Tibial nerve (tissue), 4 donors: ENCODE results near the gene ACBD6. TPM values are rescaled to one million over a fixed set of nuclear protein-coding genes. Genes with fewer than 3 reads are reported as not detected.

Source experiments
- DNase-seq, 2 donors: peaks; one replicate each; pipeline ENCODE4 v3.0.0-alpha.2; 2019; ENCODE audit warnings: low spot score in 2 of 2
- H3K27ac ChIP-seq, 4 donors: fragments of 200-600 bp; sonication (generic) in 3 of 4; one replicate each; pipeline ENCODE4 v1.5.1; 2017 to 2019; ENCODE audit warnings: mild to moderate bottlenecking in 1 of 4
- H3K27me3 ChIP-seq, 2 donors: fragments of 200-600 bp; sonication (generic) in 1 of 2; one replicate each; pipeline versions ENCODE4 v1.5.1 to v1.6.0; 2017 to 2019
- H3K36me3 ChIP-seq, 3 donors: fragments of 200-600 bp; sonication (generic); one replicate each; pipeline ENCODE4 v1.5.1; 2018 to 2019
- H3K4me1 ChIP-seq, 4 donors: fragments of 200-600 bp; sonication (generic) in 3 of 4; one replicate each; pipeline ENCODE4 v1.5.1; 2017 to 2019
- H3K4me3 ChIP-seq, 4 donors: fragments of 200-600 bp; sonication (generic) in 3 of 4; one replicate each; pipeline ENCODE4 v1.5.1; 2017 to 2019; ENCODE audit warnings: mild to moderate bottlenecking in 1 of 4, moderate library complexity in 1 of 4
- H3K9me3 ChIP-seq, 4 donors: fragments of 200-600 bp; sonication (generic) in 3 of 4; one replicate each; pipeline ENCODE4 v1.5.1; 2017 to 2019
- CTCF ChIP-seq, 5 experiments: fragments of 200-600 bp in 3 of 5; fragments of 450-650 bp in 2 of 5; sonication (generic) in 3 of 5; IDR thresholded peaks; one replicate each; pipeline ENCODE4 v1.5.1; 2016 to 2019; ENCODE audit warnings: antibody characterized with exemption in 5 of 5, mild to moderate bottlenecking in 3 of 5, moderate library complexity in 2 of 5
- EP300 ChIP-seq, 2 donors: sonication (generic); formaldehyde crosslinking; IDR thresholded peaks; one replicate each; pipeline ENCODE4 v1.6.1; 2017; ENCODE audit warnings: antibody characterized with exemption in 2 of 2, mild to moderate bottlenecking in 1 of 2
- POLR2A ChIP-seq, 2 donors: fragments of 450-650 bp; IDR thresholded peaks; one replicate each; pipeline ENCODE4 v1.6.1; 2017; ENCODE audit warnings: antibody characterized with exemption in 2 of 2, mild to moderate bottlenecking in 2 of 2, moderate library complexity in 2 of 2
- WGBS, 2 donors: methylation state at CpG; one replicate each; pipeline ENCODE4 v1.1.5; 2018; 5-methylcytosine and 5-hydroxymethylcytosine counted together
- total RNA-seq, 4 donors: library from RNA; depleted of rRNA; stranded (reverse); fragments of >200 nt; gene quantifications; one replicate each; pipeline ENCODE4 v1.1.0, GENCODE V29; 2016

Gene ACBD6
- total RNA-seq, 4 donors from 2014 or later = 55.7 to 61.8 (median 57.2) TPM

DNA sequence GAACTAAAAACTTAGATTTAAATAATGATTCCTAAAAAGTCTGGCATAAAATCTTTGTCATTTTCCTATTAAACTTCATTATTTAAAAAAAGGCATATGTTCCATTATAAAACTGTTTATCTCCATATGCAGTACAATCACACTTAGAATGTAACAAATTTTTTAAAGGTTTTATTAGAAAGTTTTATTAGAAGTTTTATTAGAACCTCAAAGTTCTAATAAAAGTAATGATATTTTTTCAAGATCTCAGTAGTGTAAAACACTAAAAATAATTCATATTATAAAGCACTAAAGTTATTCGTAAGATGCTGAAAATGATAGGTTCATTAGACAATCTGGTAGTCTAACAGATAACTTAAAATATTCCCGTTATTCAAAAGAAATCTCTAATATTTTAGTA is 43.6 kb downstream of the ACBD6 start:
- Histone ChIP-seq H3K27ac (no peak overlapping the region), H3K27me3 (no peaks in the 10 kb centered on the region), H3K4me3 (no peak overlapping the region), H3K36me3 (peaks cover 0 to 10% (median 0%) of the 10 kb centered on the region in 3 donors), H3K9me3 (peaks cover 0 to 33% (median 10%) of the 10 kb centered on the region in 4 donors), H3K4me1 (no peaks in the 10 kb centered on the region)
- TF ChIP-seq CTCF (IDR thresholded peaks at IDR 0.05) = no peak
- no peak for TF ChIP-seq POLR2A (IDR thresholded peaks at IDR 0.05)
- TF ChIP-seq EP300 (IDR thresholded peaks at IDR 0.05) = no peak
- WGBS, 2 donors = 59 to 74% methylated on average over 2 of the region's 2 CpGs
- no peak for DNase-seq

GRCh38 chr1:180456191-180456590 is 46.2 kb downstream of the ACBD6 start:
- H3K4me1 ChIP-seq = no peaks in the 10 kb centered on the region
- no peaks in the 10 kb centered on the region for H3K27me3 ChIP-seq
- H3K36me3 ChIP-seq = peaks cover 0 to 18% (median 0%) of the 10 kb centered on the region in 3 donors
- no peak overlapping the region for H3K27ac ChIP-seq
- DNase-seq = no peak
- no peak overlapping the region for H3K4me3 ChIP-seq
- TF ChIP-seq CTCF (IDR thresholded peaks at IDR 0.05) (no peak), EP300 (IDR thresholded peaks at IDR 0.05) (no peak), POLR2A (IDR thresholded peaks at IDR 0.05) (no peak)
- peaks cover 0 to 28% (median 3%) of the 10 kb centered on the region in 4 donors for H3K9me3 ChIP-seq
- WGBS, 2 donors = 93% methylated on average over 4 of the region's 4 CpGs

DNA sequence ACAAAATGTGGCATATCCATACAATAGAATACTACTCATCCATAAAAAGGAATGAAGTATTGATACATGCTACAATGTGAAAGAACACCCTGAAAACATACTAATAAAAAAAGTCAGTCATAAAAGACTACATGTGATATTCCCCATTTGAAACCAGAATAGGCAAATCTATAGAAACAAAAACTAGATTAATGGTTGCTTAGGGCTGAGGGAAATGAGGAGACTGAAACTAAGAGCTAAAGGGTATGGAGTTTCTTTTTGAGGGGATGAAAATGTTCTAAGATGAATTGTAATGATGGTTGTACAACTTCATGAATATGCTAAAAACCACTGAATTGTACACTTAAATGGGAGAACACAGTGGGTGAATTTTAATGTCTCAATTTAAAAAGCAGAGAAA is 50.9 kb downstream of the ACBD6 start:
- H3K27me3 ChIP-seq = no peaks in the 10 kb centered on the region
- peaks cover 0 to 28% (median 3%) of the 10 kb centered on the region in 4 donors for H3K9me3 ChIP-seq
- TF ChIP-seq CTCF (IDR thresholded peaks at IDR 0.05) = no peak
- TF ChIP-seq EP300 (IDR thresholded peaks at IDR 0.05) = no peak
- TF ChIP-seq POLR2A (IDR thresholded peaks at IDR 0.05) = no peak
- no peak overlapping the region for H3K4me3 ChIP-seq
- H3K36me3 ChIP-seq = peaks cover 0 to 19% (median 0%) of the 10 kb centered on the region in 3 donors
- no peaks in the 10 kb centered on the region for H3K4me1 ChIP-seq
- no peak overlapping the region for H3K27ac ChIP-seq
- DNase-seq = no peak

DNA sequence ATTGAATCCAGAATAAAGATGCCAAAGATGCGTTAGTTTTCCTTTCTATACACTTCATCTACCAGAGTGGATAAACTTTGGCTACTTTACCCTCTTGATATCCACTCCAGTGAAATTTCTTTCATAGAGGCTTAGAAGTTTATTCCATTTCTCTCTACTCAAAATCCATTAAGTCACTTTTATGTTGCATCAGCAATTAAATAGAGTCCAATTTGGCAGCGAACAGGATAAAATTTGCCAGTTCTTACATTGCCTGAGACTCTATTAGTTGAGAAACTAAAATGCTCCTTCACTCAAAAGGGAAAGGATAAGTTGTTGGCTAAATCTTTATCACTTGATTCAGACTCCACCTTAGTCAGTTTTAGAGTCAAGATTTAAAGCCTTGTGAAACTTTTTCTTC is 57.9 kb downstream of the ACBD6 start:
- 91 to 96% methylated on average over 2 of the region's 2 CpGs for WGBS, 2 donors
- Histone ChIP-seq H3K27ac (no peak overlapping the region), H3K4me1 (no peaks in the 10 kb centered on the region), H3K9me3 (peaks cover 0 to 18% (median 4%) of the 10 kb centered on the region in 4 donors), H3K27me3 (no peaks in the 10 kb centered on the region), H3K4me3 (no peak overlapping the region), H3K36me3 (no peaks in the 10 kb centered on the region)
- TF ChIP-seq EP300 (IDR thresholded peaks at IDR 0.05) = no peak
- TF ChIP-seq CTCF (IDR thresholded peaks at IDR 0.05) = no peak
- no peak for TF ChIP-seq POLR2A (IDR thresholded peaks at IDR 0.05)
- no peak for DNase-seq

- Histone ChIP-seq H3K4me1 (no peaks in the 10 kb centered on the region), H3K4me3 (no peak overlapping the region), H3K9me3 (peaks cover 0 to 18% (median 4%) of the 10 kb centered on the region in 4 donors), H3K27ac (no peak overlapping the region), H3K36me3 (peaks cover 0 to 4% (median 0%) of the 10 kb centered on the region in 3 donors), H3K27me3 (no peaks in the 10 kb centered on the region)
- TF ChIP-seq CTCF (IDR thresholded peaks at IDR 0.05) (no peak), POLR2A (IDR thresholded peaks at IDR 0.05) (no peak), EP300 (IDR thresholded peaks at IDR 0.05) (no peak)
- WGBS, 2 donors = 85 to 91% methylated on average over 1 of the region's 1 CpG
- no peak for DNase-seq
Measured at GRCh38 chr1:180440335-180440734, 62.0 kb downstream of the ACBD6 start.
